GM23338 (cell line): ENCODE results near the gene AZIN2. TPM values are rescaled to one million over a fixed set of nuclear protein-coding genes. Genes with fewer than 3 reads are reported as not detected.
A peak's percentile ranks its signal among the peaks of the same experiment; 100 is the strongest.
"Not testable (repeated sequence)": the region's sequence is repeated elsewhere in the genome, so short reads cannot be mapped to it uniquely, and the experiment has no call there.

Experiments
- ATAC-seq: fragments of 200-7000 bp; cut with Tn5 transposase; 3 replicates; pipeline ENCODE4 v1.9.1; 2020
- DNase-seq: peaks from one replicate; pipeline ENCODE4 v3.0.0-alpha.2; 2015; ENCODE audit warnings: low spot score
- H2AFZ ChIP-seq: fragments of 200-600 bp; sonication (generic); 2 replicates; pipeline ENCODE4 v1.8.0; 2016; ENCODE audit warnings: antibody characterized with exemption, mild to moderate bottlenecking, moderate library complexity
- H3F3A ChIP-seq: fragments of 200-600 bp; sonication (generic); replicated peaks from 2 replicates; pipeline ENCODE4 v1.8.0; 2017; ENCODE audit warnings: antibody characterized with exemption, mixed run types, low read depth
- H3K27ac ChIP-seq: fragments of 200-600 bp; sonication (generic); 2 replicates; pipeline ENCODE4 v1.6.1; 2016; ENCODE audit warnings: low read depth
- H3K27me3 ChIP-seq: fragments of 200-600 bp; sonication (generic); 2 replicates; pipeline ENCODE4 v1.8.0; 2016; ENCODE audit warnings: mild to moderate bottlenecking, mixed run types, moderate library complexity; ENCODE audit not compliant: insufficient read depth
- H3K36me3 ChIP-seq: fragments of 200-600 bp; sonication (generic); 2 replicates; pipeline ENCODE4 v1.8.0; 2016; ENCODE audit warnings: mild to moderate bottlenecking; ENCODE audit not compliant: insufficient read depth
- H3K4me1 ChIP-seq: fragments of 200-600 bp; sonication (generic); 2 replicates; pipeline ENCODE4 v1.8.0; 2016; ENCODE audit warnings: mild to moderate bottlenecking, moderate library complexity; ENCODE audit not compliant: insufficient read depth
- H3K4me2 ChIP-seq: fragments of 200-600 bp; sonication (generic); 2 replicates; pipeline ENCODE4 v1.7.1; 2017; ENCODE audit warnings: mixed run types
- H3K4me3 ChIP-seq: fragments of 200-600 bp; sonication (generic); 2 replicates; pipeline ENCODE4 v1.6.1; 2016; ENCODE audit warnings: mixed run types
- H3K79me2 ChIP-seq: fragments of 200-600 bp; sonication (generic); replicated peaks from 2 replicates; pipeline ENCODE4 v1.8.0; 2017; ENCODE audit warnings: mild to moderate bottlenecking; ENCODE audit not compliant: insufficient read depth
- H3K9me2 ChIP-seq: fragments of 200-600 bp; sonication (generic); 2 replicates; pipeline ENCODE4 v1.8.0; 2017; ENCODE audit not compliant: insufficient read depth
- H4K20me1 ChIP-seq: fragments of 200-600 bp; sonication (generic); replicated peaks from 2 replicates; pipeline ENCODE4 v1.8.0; 2017; ENCODE audit warnings: mild to moderate bottlenecking; ENCODE audit not compliant: insufficient read depth
- H3K27ac Mint-ChIP-seq: 2 replicates; pipeline ENCODE4 v1.8.0; 2020; ENCODE audit warnings: inconsistent platforms, mild to moderate bottlenecking, moderate library complexity, mixed read lengths
- H3K27me3 Mint-ChIP-seq: 3 replicates; pipeline ENCODE4 v1.8.0; 2022; ENCODE audit warnings: low read depth, mild to moderate bottlenecking, moderate library complexity, mixed read lengths, inconsistent platforms; ENCODE audit not compliant: insufficient read depth, poor library complexity
- H3K36me3 Mint-ChIP-seq: 3 replicates; pipeline ENCODE4 v1.8.0; 2021; ENCODE audit warnings: low read depth, mild to moderate bottlenecking, inconsistent platforms, moderate library complexity, mixed read lengths
- H3K4me1 Mint-ChIP-seq: 3 replicates; pipeline ENCODE4 v1.8.0; 2020; ENCODE audit warnings: mild to moderate bottlenecking, inconsistent platforms, mixed read lengths
- H3K4me3 Mint-ChIP-seq: 3 replicates; pipeline ENCODE4 v1.8.0; 2021; ENCODE audit warnings: moderate library complexity, mild to moderate bottlenecking, inconsistent platforms, mixed read lengths
- H3K9me3 Mint-ChIP-seq: 3 replicates; pipeline ENCODE4 v1.8.0; 2020; ENCODE audit warnings: moderate library complexity, mild to moderate bottlenecking, inconsistent platforms, mixed read lengths
- CTCF ChIP-seq, 2 experiments: fragments of 200-600 bp in 1 of 2; sonication (generic) in 1 of 2; conservative IDR thresholded peaks; 2 replicates each; pipeline versions ENCODE4 v1.5.1 to v1.6.1; 2016 to 2017; ENCODE audit warnings: antibody characterized with exemption in 2 of 2, low read depth in 2 of 2, mild to moderate bottlenecking in 2 of 2, moderate library complexity in 1 of 2
- ETS1 ChIP-seq: IDR thresholded peaks from 2 replicates; pipeline ENCODE4 v1.6.1; 2016; ENCODE audit warnings: antibody characterized with exemption
- polyA plus RNA-seq: library from polyadenylated mRNA; unstranded; fragments of >200 nt; fragmentation: Nextera tagmentation; extraction: Ambion mirVana; gene quantifications from 2 replicates; pipeline ENCODE4 v1.2.1, GENCODE V29; 2016
- total RNA-seq: library from RNA; depleted of rRNA; stranded (reverse); fragments of >200 nt; shearing (Covaris generic); gene quantifications from 2 replicates; pipeline ENCODE4 v1.2.3, GENCODE V29; 2014

The AZIN2 gene
- total and polyA plus RNA-seq, 2 experiments from 2014 or later: 0.37 to 1.2 TPM

GRCh38 chr1:33136041-33136440, 55.1 kb downstream of the AZIN2 start:
- peaks cover 36% of the 10 kb centered on the region for H3K4me1 ChIP-seq
- H4K20me1 ChIP-seq, H3K36me3 Mint-ChIP-seq, ATAC-seq, H3K36me3 ChIP-seq, H3K27me3 Mint-ChIP-seq, H3K27ac ChIP-seq, H3K4me3 Mint-ChIP-seq, H3K4me2 ChIP-seq, H3K9me3 Mint-ChIP-seq, H3K27ac Mint-ChIP-seq, DNase-seq, H3F3A ChIP-seq, H2AFZ ChIP-seq, H3K4me3 ChIP-seq, H3K79me2 ChIP-seq, H3K27me3 ChIP-seq, H3K9me2 ChIP-seq: not testable (repeated sequence)
- peaks cover 29% of the 10 kb centered on the region for H3K4me1 Mint-ChIP-seq

- no peak overlapping the region for H3K4me3 Mint-ChIP-seq
- H4K20me1 ChIP-seq: no peaks in the 10 kb centered on the region
- H3K36me3 ChIP-seq: no peaks in the 10 kb centered on the region
Measured at GRCh38 chr1:33137800-33138199, 56.8 kb downstream of the AZIN2 start.

More at GRCh38 chr1:33137800-33138199, 56.8 kb downstream of the AZIN2 start:
- no peaks in the 10 kb centered on the region for H3F3A ChIP-seq
- H3K4me1 Mint-ChIP-seq: peaks cover 40% of the 10 kb centered on the region
- no peaks in the 10 kb centered on the region for H3K9me2 ChIP-seq
- ATAC-seq (peak; percentile 86), DNase-seq (peak; percentile 91)
- no peak overlapping the region for H3K27ac Mint-ChIP-seq
- H3K36me3 Mint-ChIP-seq: no peaks in the 10 kb centered on the region; the same call in 2 of the 3 replicates
- peak overlapping the region; percentile 55; the same call in 1 of the 2 replicates for H3K4me2 ChIP-seq
- peaks cover 48% of the 10 kb centered on the region for H3K4me1 ChIP-seq
- TF ChIP-seq ETS1: no peak
- peak; percentile 70 to 93 for TF ChIP-seq CTCF (conservative IDR thresholded peaks at IDR 0.05; ENCODE audit: low read depth in 2 of 2)
- peaks cover 9% of the 10 kb centered on the region for H3K27me3 Mint-ChIP-seq
- no peaks in the 10 kb centered on the region for H3K9me3 Mint-ChIP-seq
- H3K4me3 ChIP-seq: no peak overlapping the region
- H3K27me3 ChIP-seq: no peaks in the 10 kb centered on the region
- no peaks in the 10 kb centered on the region for H3K79me2 ChIP-seq
- H3K27ac ChIP-seq: no peak overlapping the region
- no peak overlapping the region for H2AFZ ChIP-seq
